ENCODE data around the gene LAMA1. TPM values are rescaled to one million over a fixed set of nuclear protein-coding genes. Genes with fewer than 3 reads are reported as not detected.

LAMA1 gene
- total and polyA plus RNA-seq, 2 donors (not counting 3 experiments of a cell fraction or from before 2014, with no cell fraction given) = 0.04 TPM; not detected in 1

DNA sequence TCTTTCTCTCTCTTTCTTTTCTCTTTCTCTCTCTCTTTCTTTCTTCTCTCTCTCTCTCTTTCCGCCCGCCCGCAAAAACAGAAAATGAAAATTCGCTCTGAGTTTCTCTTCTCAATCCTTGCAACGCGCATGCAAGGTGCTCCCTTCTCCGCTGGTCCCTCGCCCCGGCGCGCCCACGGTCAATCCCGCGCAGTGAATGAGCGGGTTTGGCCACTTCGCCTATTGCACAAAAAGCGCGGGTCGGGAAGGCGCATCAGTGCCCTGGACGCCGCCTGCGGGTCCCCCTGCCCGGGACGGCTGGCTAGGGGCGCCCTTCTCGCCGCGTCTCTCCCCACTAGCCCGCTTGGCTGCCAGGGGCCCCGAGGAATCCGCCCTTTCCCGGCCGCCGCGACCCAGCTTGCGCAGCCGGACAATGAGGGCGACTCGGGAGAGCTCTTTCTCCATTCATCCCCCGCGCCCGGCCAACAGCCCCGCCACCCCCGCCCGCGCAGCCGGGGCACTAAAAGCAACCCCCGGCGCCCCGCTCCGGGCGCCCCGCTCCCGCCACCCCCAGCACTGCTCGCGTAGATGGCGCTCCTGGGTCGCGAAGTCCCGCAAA lies 706 bp downstream of the LAMA1 start:
- no peak for DNase-seq (ENCODE audit: low read depth, low spot score)
- no peaks in the 10 kb centered on the region for H3K9me3 ChIP-seq (replicated peaks; ENCODE audit: control insufficient read depth, insufficient read depth, low read length)

GRCh38 chr18:7116001-7116730 lies 1.4 kb downstream of the LAMA1 start:
- no peaks in the 10 kb centered on the region for H3K79me2 ChIP-seq (ENCODE audit: control insufficient read depth, insufficient read depth, low read length)
- POLR2A ChIA-PET = no interaction called here
- peaks cover 15 to 39% of the 10 kb centered on the region in 2 experiments for H3K27me3 ChIP-seq (ENCODE audit: control insufficient read depth in 2 of 2, insufficient read depth in 2 of 2, low read length in 2 of 2)
- no peak overlapping the region for H3K9ac ChIP-seq (replicated peaks; ENCODE audit: extremely low read depth, insufficient read depth, low read length)
- peak overlapping the region; percentile 17 for H3K4me2 ChIP-seq (ENCODE audit: insufficient read depth, low read length)
- BruUV-seq (replicated peaks) = no TSS peak
- H3K27ac ChIP-seq (ENCODE audit: insufficient read depth, low read depth, low read length) = no peak overlapping the region
- H3K4me3 ChIP-seq (replicated peaks in 1 of 3; ENCODE audit: insufficient read depth in 1 of 3, low read depth in 1 of 3, low read length in 3 of 3) = no peak overlapping the region
- no peak overlapping the region for H2AFZ ChIP-seq (ENCODE audit: low read depth, low read length)
- TF ChIP-seq GATA2 (IDR thresholded peaks at IDR 0.05; ENCODE audit: insufficient read depth, insufficient read length, low read depth, low read length) = no peak
- TF ChIP-seq JUN (IDR thresholded peaks at IDR 0.05; ENCODE audit: borderline replicate concordance, insufficient read depth, insufficient read length, low read depth) = no peak
- no peak for TF ChIP-seq POLR2AphosphoS5 (IDR thresholded peaks at IDR 0.05; ENCODE audit: insufficient read depth, low read depth, low read length)
- TF ChIP-seq, protein P1, sequence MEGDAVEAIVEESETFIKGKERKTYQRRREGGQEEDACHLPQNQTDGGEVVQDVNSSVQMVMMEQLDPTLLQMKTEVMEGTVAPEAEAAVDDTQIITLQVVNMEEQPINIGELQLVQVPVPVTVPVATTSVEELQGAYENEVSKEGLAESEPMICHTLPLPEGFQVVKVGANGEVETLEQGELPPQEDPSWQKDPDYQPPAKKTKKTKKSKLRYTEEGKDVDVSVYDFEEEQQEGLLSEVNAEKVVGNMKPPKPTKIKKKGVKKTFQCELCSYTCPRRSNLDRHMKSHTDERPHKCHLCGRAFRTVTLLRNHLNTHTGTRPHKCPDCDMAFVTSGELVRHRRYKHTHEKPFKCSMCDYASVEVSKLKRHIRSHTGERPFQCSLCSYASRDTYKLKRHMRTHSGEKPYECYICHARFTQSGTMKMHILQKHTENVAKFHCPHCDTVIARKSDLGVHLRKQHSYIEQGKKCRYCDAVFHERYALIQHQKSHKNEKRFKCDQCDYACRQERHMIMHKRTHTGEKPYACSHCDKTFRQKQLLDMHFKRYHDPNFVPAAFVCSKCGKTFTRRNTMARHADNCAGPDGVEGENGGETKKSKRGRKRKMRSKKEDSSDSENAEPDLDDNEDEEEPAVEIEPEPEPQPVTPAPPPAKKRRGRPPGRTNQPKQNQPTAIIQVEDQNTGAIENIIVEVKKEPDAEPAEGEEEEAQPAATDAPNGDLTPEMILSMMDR (IDR thresholded peaks at IDR 0.05; ENCODE audit: extremely low read depth in 1 of 2, insufficient read depth in 1 of 2, low read depth in 1 of 2, low read length in 2 of 2) = no peak
- no peak for TF ChIP-seq POLR2A (IDR thresholded peaks at IDR 0.05; ENCODE audit: low read depth, low read length)
- no peak for TF ChIP-seq FOS (IDR thresholded peaks at IDR 0.05; ENCODE audit: borderline replicate concordance, insufficient read depth, low read length)
- TF ChIP-seq, protein P2, sequence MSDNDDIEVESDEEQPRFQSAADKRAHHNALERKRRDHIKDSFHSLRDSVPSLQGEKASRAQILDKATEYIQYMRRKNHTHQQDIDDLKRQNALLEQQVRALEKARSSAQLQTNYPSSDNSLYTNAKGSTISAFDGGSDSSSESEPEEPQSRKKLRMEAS (IDR thresholded peaks at IDR 0.05; ENCODE audit: insufficient read depth, insufficient read length) = no peak
- no peak for TF ChIP-seq EZH2 (IDR thresholded peaks at IDR 0.05; ENCODE audit: borderline replicate concordance, low read depth, low read length, severe bottlenecking)
- TF ChIP-seq MYC (IDR thresholded peaks at IDR 0.05; ENCODE audit: low read depth, low read length) = no peak
- intact Hi-C loops (cut with micrococcal nuclease) = no loop called here
- no peaks in the 10 kb centered on the region for H3K9me1 ChIP-seq (replicated peaks; ENCODE audit: control insufficient read depth, extremely low read depth, insufficient read depth, low read length)
- DNase-seq (ENCODE audit: low read depth, low spot score) (no peak), FAIRE-seq (no peak)
- CTCF ChIA-PET = no interaction called here
- dilution Hi-C loops (cut with MboI; ENCODE audit: extremely low pct_ligation_motif_present, low sequenced_read_pairs) = no loop called here
- H4K20me1 ChIP-seq (replicated peaks; ENCODE audit: control insufficient read depth, extremely low read depth, insufficient read depth, low read length) = no peaks in the 10 kb centered on the region
- H3K9me3 ChIP-seq (replicated peaks; ENCODE audit: control insufficient read depth, insufficient read depth, low read length) = no peaks in the 10 kb centered on the region
- no peaks in the 10 kb centered on the region for H3K36me3 ChIP-seq (ENCODE audit: control insufficient read depth in 2 of 2, extremely low read depth in 1 of 2, insufficient read depth in 2 of 2, low read length in 2 of 2)
- peaks cover 4% of the 10 kb centered on the region for H3K4me1 ChIP-seq (ENCODE audit: control insufficient read depth, extremely low read depth, insufficient read depth, low read length)

More for the DNA sequence above, 706 bp downstream of the LAMA1 start:
- no peaks in the 10 kb centered on the region for H3K36me3 ChIP-seq (ENCODE audit: control insufficient read depth in 2 of 2, extremely low read depth in 1 of 2, insufficient read depth in 2 of 2, low read length in 2 of 2)
- H3K27ac ChIP-seq (ENCODE audit: insufficient read depth, low read depth, low read length) = no peak overlapping the region
- intact Hi-C loops (cut with micrococcal nuclease) (no loop called here), dilution Hi-C loops (cut with MboI; ENCODE audit: extremely low pct_ligation_motif_present, low sequenced_read_pairs) (no loop called here)
- no peaks in the 10 kb centered on the region for H3K79me2 ChIP-seq (ENCODE audit: control insufficient read depth, insufficient read depth, low read length)
- TF ChIP-seq JUN (IDR thresholded peaks at IDR 0.05; ENCODE audit: borderline replicate concordance, insufficient read depth, insufficient read length, low read depth) = no peak
- TF ChIP-seq EZH2 (IDR thresholded peaks at IDR 0.05; ENCODE audit: borderline replicate concordance, low read depth, low read length, severe bottlenecking) = peak; percentile 76
- peak overlapping the region; percentile 17 for H3K4me2 ChIP-seq (ENCODE audit: insufficient read depth, low read length)
- H3K4me3 ChIP-seq (replicated peaks in 1 of 3; ENCODE audit: insufficient read depth in 1 of 3, low read depth in 1 of 3, low read length in 3 of 3) = no peak overlapping the region
- no peak overlapping the region for H2AFZ ChIP-seq (ENCODE audit: low read depth, low read length)
- H3K9ac ChIP-seq (replicated peaks; ENCODE audit: extremely low read depth, insufficient read depth, low read length) = no peak overlapping the region
- no peaks in the 10 kb centered on the region for H3K9me1 ChIP-seq (replicated peaks; ENCODE audit: control insufficient read depth, extremely low read depth, insufficient read depth, low read length)
- peaks cover 15 to 39% of the 10 kb centered on the region in 2 experiments for H3K27me3 ChIP-seq (ENCODE audit: control insufficient read depth in 2 of 2, insufficient read depth in 2 of 2, low read length in 2 of 2)
- BruUV-seq (replicated peaks) = no TSS peak
- peaks cover 4% of the 10 kb centered on the region for H3K4me1 ChIP-seq (ENCODE audit: control insufficient read depth, extremely low read depth, insufficient read depth, low read length)
- H4K20me1 ChIP-seq (replicated peaks; ENCODE audit: control insufficient read depth, extremely low read depth, insufficient read depth, low read length) = no peaks in the 10 kb centered on the region
- ChIA-PET CTCF (no interaction called here), POLR2A (no interaction called here)
- no peak for FAIRE-seq

Measured in endothelial cell of umbilical vein (primary cell).